Measurements from ENCODE around the gene BLMH.
A peak's percentile ranks its signal among the peaks of the same experiment; 100 is the strongest.

- no peak for TF ChIP-seq CTCF (IDR thresholded peaks at IDR 0.05)
- no peak for TF ChIP-seq POLR2A (IDR thresholded peaks at IDR 0.05)
- TF ChIP-seq EP300 (IDR thresholded peaks at IDR 0.05), result peak in 1 of 2 donors; percentile 15
Observed at GRCh38 chr17:30263552-30264333, 28.0 kb downstream of the BLMH start.
